Kasumi-1 (cell line): Measurements from ENCODE around the gene TMEM86B.
A peak's percentile ranks its signal among the peaks of the same experiment; 100 is the strongest.
"Not testable (repeated sequence)": the region's sequence is repeated elsewhere in the genome, so short reads cannot be mapped to it uniquely, and the experiment has no call there.

Experiments used
- DNase-seq, 2 experiments: peaks; one replicate each; lab custom pipeline; 2025; lab: John Stamatoyannopoulos, UW

The TMEM86B gene

DNA sequence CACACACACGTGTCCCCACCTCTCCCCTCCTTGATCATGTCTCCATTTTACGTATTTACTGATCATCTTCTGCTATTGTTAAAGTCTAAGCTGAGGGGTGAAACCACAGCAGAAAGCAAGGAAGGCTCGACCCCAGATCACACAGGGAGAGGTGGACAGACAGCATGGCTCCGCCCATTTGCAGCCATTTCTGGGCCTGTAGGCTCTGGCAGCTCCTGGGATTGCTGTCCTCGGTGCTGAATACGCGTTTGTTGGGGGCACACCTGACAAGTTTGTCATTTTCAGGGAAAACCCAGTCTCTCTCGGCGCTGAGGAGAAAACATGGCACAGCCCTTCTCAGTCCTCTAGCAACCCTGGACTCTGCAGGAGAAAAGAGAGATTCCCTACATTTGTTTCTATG is 8.0 kb downstream of the TMEM86B start:
- DNase-seq: no peak

GRCh38 chr19:55216461-55217198 is 11.9 kb downstream of the TMEM86B start:
- peak; percentile 99 for DNase-seq

GRCh38 chr19:55213547-55213946 is 15.0 kb downstream of the TMEM86B start:
- DNase-seq: no peak

- peak; percentile 84 to 90 for DNase-seq
Observed at GRCh38 chr19:55212447-55212846, 16.1 kb downstream of the TMEM86B start.

DNA sequence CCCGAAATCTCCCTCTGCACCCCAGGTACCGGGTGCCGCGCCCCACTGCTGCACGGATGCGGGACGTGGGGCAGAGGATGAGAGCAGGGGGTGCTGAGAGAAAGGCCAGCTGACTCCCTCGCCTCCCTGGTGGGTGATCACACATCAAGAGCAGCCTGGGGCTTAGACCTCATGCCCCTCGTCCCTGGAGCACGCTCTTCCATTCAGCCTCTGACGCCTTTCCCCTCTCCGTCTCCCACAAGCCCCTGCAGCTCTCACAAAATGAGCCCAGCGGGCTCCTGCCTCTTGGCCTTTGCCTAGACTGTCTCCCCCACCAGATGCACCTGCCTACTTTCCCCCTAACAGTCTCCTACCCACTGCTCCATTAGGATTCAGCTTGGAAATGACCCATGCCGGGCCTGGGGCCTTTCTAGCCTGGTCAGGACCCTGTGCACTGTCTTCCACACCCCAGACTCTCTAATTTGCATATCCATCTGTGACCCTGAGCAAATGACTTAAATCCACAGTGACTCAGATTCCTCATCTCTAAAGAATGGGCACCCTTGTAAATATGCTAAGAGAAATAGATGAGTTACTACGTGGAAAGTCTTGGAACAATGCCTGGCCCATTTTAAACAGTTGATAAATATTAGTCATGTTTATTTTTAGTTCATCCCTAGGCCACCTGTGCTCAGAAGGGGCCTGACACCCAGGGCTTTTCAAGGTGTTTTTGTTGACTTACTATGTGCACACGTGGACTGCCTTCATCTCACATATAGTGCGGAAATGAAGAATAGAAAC is 18.7 kb downstream of the TMEM86B start:
- no peak for DNase-seq

DNA sequence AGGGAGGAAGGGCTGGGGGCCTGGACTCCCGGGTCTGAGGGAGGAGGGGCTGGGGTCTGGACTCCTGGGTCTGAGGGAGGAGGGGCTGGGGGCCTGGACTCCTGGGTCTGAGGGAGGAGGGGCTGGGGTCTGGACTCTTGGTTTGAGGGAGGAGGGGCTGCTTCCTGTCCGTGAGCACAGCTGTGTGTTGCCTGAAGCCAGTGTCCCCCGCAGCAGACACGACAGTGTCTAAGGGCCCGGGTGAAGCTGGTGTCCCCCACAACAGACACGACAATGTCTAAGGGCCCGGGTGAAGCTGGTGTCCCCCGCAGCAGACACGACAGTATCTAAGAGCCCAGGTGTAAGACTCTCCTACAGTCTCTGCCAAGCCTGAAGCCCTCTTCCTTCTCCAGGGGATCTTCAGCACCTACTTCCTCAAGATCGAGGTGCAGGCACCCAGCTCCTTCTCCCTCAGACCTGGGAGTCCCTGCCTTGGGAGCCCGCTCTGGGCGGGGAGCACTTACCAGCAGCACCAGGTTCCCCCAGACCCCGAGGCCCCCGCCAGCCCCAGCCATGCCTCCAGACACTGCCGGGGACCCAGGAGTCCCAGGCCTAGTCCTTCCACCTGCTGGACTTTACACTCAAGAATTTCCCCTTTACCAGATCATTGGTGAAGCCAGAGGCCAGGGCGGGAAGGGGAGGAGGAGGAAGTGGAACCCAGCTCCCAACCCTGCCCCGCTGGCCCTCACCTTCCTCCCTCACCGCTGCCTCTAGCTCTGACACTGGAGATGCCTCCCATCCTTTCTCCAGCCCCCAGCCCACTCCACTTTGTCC is 19.5 kb downstream of the TMEM86B start, which contains the start of gene PTPRH:
Gene PTPRH, minus strand, starts transcription at position 622 of the 813 bp plus-strand sequence. Its CDS starts 68 bp downstream, at position 554.
- DNase-seq: peak; percentile 32 to 43

GRCh38 chr19:55206664-55207500 is 21.7 kb downstream of the TMEM86B start:
- peak; percentile 73 to 79 for DNase-seq

- not testable (repeated sequence) for DNase-seq
Observed at GRCh38 chr19:55202199-55202598, 26.4 kb downstream of the TMEM86B start.

GRCh38 chr19:55199620-55200204 is 28.9 kb downstream of the TMEM86B start:
- DNase-seq: no peak

DNA sequence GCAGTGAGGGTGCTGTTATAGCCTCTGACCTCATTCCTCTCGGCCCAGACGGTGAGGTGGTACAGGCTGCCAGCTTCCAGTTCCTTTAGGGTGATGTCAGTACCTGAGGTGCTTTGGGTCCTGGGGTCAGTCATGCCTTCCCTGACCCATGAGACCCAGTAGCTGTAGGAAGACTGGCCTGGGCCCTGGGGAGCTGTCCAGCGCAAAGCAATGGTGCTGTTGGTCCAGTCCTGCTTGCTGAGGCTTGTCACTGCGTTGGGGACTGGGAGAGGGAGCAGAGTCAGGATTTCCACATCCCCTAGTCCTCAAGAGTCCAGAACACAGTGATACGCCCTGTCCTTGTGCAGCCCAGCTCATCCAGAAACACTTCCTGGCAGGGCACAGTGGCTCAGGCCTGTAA is 29.9 kb downstream of the TMEM86B start:
- no peak for DNase-seq

DNA sequence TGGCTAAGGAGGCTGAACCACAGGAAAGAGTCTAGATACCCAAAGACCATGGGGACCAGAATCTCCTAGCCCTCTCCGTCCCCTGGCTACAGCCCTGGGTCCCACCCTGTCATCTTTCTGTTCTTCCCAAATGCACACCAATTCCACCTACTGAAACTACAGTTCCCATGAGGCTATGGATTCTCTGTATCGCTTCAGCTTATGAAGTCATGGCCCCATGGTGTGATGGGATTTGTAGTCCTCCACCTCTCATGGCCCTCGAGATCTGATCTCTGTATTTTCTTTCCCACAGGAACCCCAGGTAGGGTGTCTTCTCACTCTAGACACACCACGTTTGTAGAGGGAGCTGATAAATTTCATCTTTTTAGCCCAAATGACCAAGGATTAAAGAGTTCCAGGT is 31.0 kb downstream of the TMEM86B start:
- DNase-seq: peak; percentile 14 to 26

DNA sequence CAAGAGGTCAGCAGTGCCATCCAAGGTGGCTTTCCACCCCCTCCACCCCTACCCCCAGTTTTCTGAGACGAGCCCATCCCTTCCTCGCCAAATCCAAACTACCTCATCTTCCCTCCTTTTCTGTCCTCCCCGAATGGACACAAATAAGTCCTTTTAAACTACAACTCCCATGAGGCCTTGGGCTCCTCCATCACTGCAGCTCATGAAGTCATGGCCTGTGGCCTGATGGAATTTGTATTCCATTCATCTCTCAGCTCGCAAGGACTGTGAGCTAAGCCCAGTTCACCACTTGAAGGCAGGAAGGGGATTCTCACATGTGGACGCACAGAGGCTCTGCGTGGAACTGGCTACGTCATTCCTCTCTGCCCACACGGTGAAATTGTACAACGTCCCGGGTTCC is 31.8 kb downstream of the TMEM86B start:
- no peak for DNase-seq

DNA sequence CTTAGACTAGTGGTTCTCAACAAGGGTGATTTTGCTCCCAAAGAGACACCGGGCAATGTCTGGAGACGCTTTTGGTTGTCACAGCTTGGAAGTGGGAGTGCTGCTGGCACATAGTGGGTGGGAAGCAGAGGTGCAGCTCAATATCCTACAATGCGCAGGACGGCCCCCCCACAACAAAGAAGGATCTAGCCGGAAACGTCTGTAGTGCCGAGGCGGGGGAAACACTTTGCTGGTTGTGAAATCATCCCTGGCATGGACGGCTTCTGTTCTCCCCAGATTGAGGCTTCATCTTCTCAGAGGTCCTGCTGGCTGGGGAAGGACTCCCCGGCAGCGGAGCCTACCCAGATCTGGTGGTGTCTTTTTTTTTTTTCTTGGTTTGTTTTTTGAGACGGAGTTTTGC is 35.1 kb downstream of the TMEM86B start:
- DNase-seq: peak; percentile 71

GRCh38 chr19:55189403-55189835 is 39.1 kb downstream of the TMEM86B start:
- DNase-seq: peak in 1 of 2 experiments; percentile 18

GRCh38 chr19:55188625-55189024 is 39.9 kb downstream of the TMEM86B start:
- DNase-seq: no peak

DNA sequence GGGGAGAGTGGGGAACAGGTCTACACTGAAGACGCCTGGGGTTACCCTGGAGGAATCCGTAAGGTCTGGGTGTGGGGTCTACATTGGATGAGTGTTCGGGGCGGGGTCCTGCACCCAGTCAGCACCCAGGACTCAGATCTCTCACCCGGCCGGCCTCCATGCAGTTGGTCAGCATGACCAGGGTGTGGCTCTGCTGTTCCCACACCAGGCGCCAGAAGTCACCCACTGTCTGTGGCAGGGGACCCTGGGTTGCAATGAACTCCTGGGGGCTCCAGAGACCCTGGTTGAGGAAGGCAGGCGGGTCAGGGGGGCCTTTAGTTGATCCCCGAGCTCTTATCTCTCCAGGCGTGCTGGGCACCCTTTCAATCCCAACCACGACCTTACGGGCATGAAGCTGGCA is 42.5 kb downstream of the TMEM86B start:
- no peak for DNase-seq

GRCh38 chr19:55181740-55182139 is 46.8 kb downstream of the TMEM86B start:
- DNase-seq: no peak

- DNase-seq: no peak
Observed at GRCh38 chr19:55179606-55180484, 48.7 kb downstream of the TMEM86B start, which contains the start of gene SYT5. SYT5 (minus strand) TSS chr19:55180289; CDS start chr19:55179041, 1,248 bp downstream.

DNA sequence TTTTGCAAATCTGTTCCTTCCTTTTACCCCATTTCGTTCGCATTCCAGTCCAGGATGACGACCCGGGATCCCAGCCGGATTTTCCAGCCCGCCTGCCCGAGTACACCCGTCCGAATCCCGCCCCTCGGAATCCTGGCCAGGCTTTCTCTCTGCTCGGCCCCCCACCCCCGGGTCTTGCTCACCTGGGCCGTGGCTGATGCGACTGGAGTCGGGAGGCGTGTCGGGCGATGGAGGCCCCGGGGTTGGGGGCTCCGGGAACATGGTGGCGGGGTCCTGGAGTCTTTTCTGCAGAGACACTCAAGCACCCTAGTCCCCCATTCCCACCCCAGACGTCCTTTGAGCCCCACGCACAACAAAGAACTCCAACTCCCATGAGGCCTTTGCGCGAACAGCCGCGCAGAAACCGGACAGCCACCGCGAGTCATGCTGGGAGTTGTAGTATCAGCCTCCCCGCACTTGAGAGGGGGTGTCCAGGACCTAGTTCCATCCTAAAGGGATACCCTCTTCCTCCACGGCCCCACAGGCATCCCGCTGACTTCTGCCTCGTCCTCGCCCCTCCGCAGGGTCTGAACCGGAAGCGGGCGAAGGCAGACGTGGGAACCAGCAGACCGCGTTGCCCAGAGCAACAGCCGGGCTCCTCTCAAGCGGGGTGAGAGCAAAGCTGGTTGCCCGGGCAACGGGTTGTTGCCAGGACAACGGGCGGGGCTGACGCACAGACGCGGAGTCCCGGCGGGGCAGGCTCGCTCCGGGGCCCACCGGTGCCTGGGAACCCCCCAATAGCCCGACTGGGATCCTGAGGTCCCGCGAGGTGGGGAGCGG is 49.6 kb downstream of the TMEM86B start:
- no peak for DNase-seq
